Stomach (tissue), 9 donors: Measurements from ENCODE around the gene F2R. TPM values are rescaled to one million over a fixed set of nuclear protein-coding genes. Genes with fewer than 3 reads are reported as not detected.
A peak's percentile ranks its signal among the peaks of the same experiment; 100 is the strongest.

Experiments used
- DNase-seq, 2 donors: peaks; one replicate each; pipeline versions ENCODE4 v3.0.0 to v3.0.0-alpha.2; 2013 to 2019
- H3K27ac ChIP-seq, 5 donors: fragments of 200-600 bp in 4 of 5; sonication (generic) in 4 of 5; one replicate each; pipeline ENCODE4 v1.5.1; 2013 to 2019; ENCODE audit warnings: mild to moderate bottlenecking in 1 of 5, moderate library complexity in 1 of 5
- H3K27me3 ChIP-seq, 3 donors: fragments of 200-600 bp; sonication (generic); one replicate each; pipeline ENCODE4 v1.5.1; 2017 to 2019; ENCODE audit warnings: mixed run types in 1 of 3
- H3K36me3 ChIP-seq, 4 donors: fragments of 200-600 bp; sonication (generic); 1 replicate in 3 of 4; 2 replicates in 1 of 4; pipeline ENCODE4 v1.5.1; 2016 to 2019
- H3K4me1 ChIP-seq, 4 donors: fragments of 200-600 bp; sonication (generic); one replicate each; pipeline ENCODE4 v1.5.1; 2016 to 2019
- H3K4me3 ChIP-seq, 4 donors: fragments of 200-600 bp; sonication (generic) in 3 of 4; one replicate each; pipeline ENCODE4 v1.5.1; 2016 to 2019; ENCODE audit warnings: mild to moderate bottlenecking in 1 of 4
- H3K9me3 ChIP-seq, 4 donors: fragments of 200-600 bp; sonication (generic); one replicate each; pipeline ENCODE4 v1.5.1; 2016 to 2019
- EP300 ChIP-seq: sonication (generic); formaldehyde crosslinking; IDR thresholded peaks from one replicate; pipeline ENCODE4 v1.6.1; 2017; ENCODE audit warnings: antibody characterized with exemption
- POLR2A ChIP-seq, 4 donors: fragments of 450-650 bp; IDR thresholded peaks; one replicate each; pipeline ENCODE4 v1.6.1; 2016; ENCODE audit warnings: antibody characterized with exemption in 4 of 4, control low read depth in 2 of 4, mild to moderate bottlenecking in 1 of 4, moderate library complexity in 1 of 4
- POLR2AphosphoS5 ChIP-seq, 3 donors: sonication (generic); formaldehyde crosslinking; IDR thresholded peaks; one replicate each; pipeline ENCODE4 v1.6.1; 2016; ENCODE audit warnings: antibody characterized with exemption in 3 of 3
- WGBS, 5 donors: extraction: QIAGEN DNeasy Blood & Tissue Kit in 3 of 5; methylation state at CpG; one replicate each; pipeline versions ENCODE4 v1.1.5 to v1.1.7; 2013 to 2018; 5-methylcytosine and 5-hydroxymethylcytosine counted together
- intact Hi-C: fragments of 100-400 bp; cut with DNase I; formaldehyde crosslinking; loops from one replicate; pipeline ENCODE4 v1.15.1; 2023; ENCODE audit warnings: low total_unique reads
- polyA plus RNA-seq, 3 donors: library from polyadenylated mRNA; stranded (reverse); fragments of 200-250 nt; gene quantifications; one replicate each; pipeline ENCODE4 v1.2.3, GENCODE V29; 2013
- total RNA-seq, 5 donors: library from RNA; depleted of rRNA; stranded (reverse); fragments of >200 nt; gene quantifications; one replicate each; pipeline versions ENCODE4 v1.1.0 to v1.2.3, GENCODE V29; 2014 to 2016
- TF ChIP-seq, protein P1 (sequence below), 7 experiments: fragments of 450-650 bp in 4 of 7; fragments of 200-600 bp in 3 of 7; sonication (generic) in 3 of 7; IDR thresholded peaks; one replicate each; pipeline ENCODE4 v1.5.1; 2016 to 2019; ENCODE audit warnings: antibody characterized with exemption in 7 of 7, control low read depth in 2 of 7, mild to moderate bottlenecking in 1 of 7
- donor health status: healthy with polysubstance abuse.
- donor health status: Bipolar disorder and iron deficiency.
- donor health status: healthy.

The F2R gene
- total and polyA plus RNA-seq, 8 donors, result 1.4 to 16.2 (median 5.8) TPM; not detected in 1

DNA sequence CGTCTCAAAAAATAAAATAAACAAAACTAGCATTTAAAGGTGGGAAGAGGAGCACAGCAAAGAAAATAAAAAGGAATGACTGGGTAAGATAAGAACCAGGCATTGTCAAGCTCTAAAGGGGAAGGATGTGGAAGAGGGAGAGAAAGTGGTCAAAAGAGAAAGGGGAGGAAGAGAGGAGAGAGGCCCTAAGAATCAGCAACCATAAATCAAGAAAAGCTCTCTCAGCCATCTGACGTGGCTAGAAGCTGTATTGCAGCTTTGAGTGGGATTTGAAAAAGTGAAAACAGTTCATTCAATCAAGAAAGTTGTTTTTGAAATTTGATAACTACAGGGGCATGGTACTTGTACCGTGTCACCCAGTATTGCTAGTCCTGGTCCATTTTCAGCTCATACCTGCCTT, 45.4 kb upstream of the F2R start:
- Histone ChIP-seq H3K27ac (no peak overlapping the region), H3K27me3 (no peaks in the 10 kb centered on the region), H3K9me3 (no peaks in the 10 kb centered on the region), H3K4me3 (no peak overlapping the region), H3K36me3 (peaks cover 0 to 73% (median 59%) of the 10 kb centered on the region in 4 donors), H3K4me1 (no peaks in the 10 kb centered on the region)
- intact Hi-C loops, result no loop called here
- DNase-seq, result no peak
- TF ChIP-seq, protein P1, sequence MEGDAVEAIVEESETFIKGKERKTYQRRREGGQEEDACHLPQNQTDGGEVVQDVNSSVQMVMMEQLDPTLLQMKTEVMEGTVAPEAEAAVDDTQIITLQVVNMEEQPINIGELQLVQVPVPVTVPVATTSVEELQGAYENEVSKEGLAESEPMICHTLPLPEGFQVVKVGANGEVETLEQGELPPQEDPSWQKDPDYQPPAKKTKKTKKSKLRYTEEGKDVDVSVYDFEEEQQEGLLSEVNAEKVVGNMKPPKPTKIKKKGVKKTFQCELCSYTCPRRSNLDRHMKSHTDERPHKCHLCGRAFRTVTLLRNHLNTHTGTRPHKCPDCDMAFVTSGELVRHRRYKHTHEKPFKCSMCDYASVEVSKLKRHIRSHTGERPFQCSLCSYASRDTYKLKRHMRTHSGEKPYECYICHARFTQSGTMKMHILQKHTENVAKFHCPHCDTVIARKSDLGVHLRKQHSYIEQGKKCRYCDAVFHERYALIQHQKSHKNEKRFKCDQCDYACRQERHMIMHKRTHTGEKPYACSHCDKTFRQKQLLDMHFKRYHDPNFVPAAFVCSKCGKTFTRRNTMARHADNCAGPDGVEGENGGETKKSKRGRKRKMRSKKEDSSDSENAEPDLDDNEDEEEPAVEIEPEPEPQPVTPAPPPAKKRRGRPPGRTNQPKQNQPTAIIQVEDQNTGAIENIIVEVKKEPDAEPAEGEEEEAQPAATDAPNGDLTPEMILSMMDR (IDR thresholded peaks at IDR 0.05), result no peak
- no peak for TF ChIP-seq POLR2AphosphoS5 (IDR thresholded peaks at IDR 0.05)
- WGBS, 5 donors, result 80 to 93% (median 87%) methylated on average over 3 of the region's 3 CpGs

GRCh38 chr5:76672242-76672641, 43.7 kb upstream of the F2R start:
- Histone ChIP-seq H3K27ac (no peak overlapping the region), H3K36me3 (peaks cover 0 to 71% (median 59%) of the 10 kb centered on the region in 4 donors), H3K4me3 (no peak overlapping the region), H3K9me3 (no peaks in the 10 kb centered on the region), H3K4me1 (no peaks in the 10 kb centered on the region), H3K27me3 (no peaks in the 10 kb centered on the region)
- 43 to 57% (median 51%) methylated on average over 2 of the region's 2 CpGs for WGBS, 5 donors
- DNase-seq, result no peak
- TF ChIP-seq POLR2AphosphoS5 (IDR thresholded peaks at IDR 0.05), result no peak
- no peak for TF ChIP-seq EP300
- TF ChIP-seq, protein P1 (IDR thresholded peaks at IDR 0.05), result no peak
- intact Hi-C loops, result no loop called here

- Histone ChIP-seq H3K4me3 (no peak overlapping the region), H3K36me3 (peaks cover 0 to 76% (median 65%) of the 10 kb centered on the region in 4 donors), H3K4me1 (no peaks in the 10 kb centered on the region), H3K27me3 (no peaks in the 10 kb centered on the region), H3K9me3 (no peaks in the 10 kb centered on the region), H3K27ac (no peak overlapping the region)
- intact Hi-C loops, result no loop called here
- peak in 1 of 2 donors; percentile 42 for DNase-seq
- TF ChIP-seq POLR2AphosphoS5 (IDR thresholded peaks at IDR 0.05) (no peak), POLR2A (IDR thresholded peaks at IDR 0.05) (no peak), EP300 (no peak)
- TF ChIP-seq, protein P1 (IDR thresholded peaks at IDR 0.05), result no peak
These were observed 42.8 kb upstream of the F2R start for GRCh38 chr5:76673125-76673524.

DNA sequence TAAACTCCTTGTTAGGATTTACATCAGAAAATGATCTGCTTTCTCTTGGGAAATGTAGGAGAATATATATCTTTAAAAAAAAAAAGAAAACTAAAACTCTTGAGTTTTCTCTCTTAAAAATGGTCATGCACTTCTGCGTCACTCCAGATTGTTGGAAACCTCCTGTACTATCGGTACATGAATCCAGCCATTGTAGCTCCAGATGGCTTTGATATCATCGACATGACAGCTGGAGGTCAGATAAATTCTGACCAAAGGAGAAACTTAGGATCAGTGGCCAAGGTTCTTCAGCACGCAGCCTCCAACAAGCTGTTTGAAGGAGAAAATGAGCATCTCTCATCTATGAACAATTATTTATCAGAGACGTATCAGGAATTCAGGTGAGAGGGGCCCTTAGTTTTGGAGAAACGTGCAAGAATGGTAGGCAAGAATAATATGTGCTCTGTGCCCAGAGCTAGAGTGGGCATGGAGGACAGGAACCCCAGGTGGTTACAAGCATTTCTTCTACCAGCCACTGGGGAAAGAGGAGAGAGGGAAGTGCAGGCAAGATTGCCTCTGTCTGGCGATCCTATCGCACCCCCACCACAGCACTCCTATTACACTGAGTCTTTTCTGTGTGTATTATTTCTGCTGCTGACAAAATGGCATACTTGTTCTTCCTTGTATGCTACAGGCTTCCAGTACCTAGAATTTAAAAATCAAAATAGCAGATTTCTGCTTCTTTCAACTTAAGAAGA, 41.4 kb upstream of the F2R start:
- Histone ChIP-seq H3K27ac (no peak overlapping the region), H3K36me3 (peaks cover 0 to 78% (median 66%) of the 10 kb centered on the region in 4 donors)
- 76 to 87% (median 83%) methylated on average over 8 of the region's 8 CpGs for WGBS, 5 donors

More for the DNA sequence above, 41.4 kb upstream of the F2R start:
- Histone ChIP-seq H3K9me3 (no peaks in the 10 kb centered on the region), H3K4me1 (no peaks in the 10 kb centered on the region), H3K4me3 (no peak overlapping the region), H3K27me3 (no peaks in the 10 kb centered on the region)
- no peak for DNase-seq
- intact Hi-C loops, result no loop called here
- TF ChIP-seq POLR2A (IDR thresholded peaks at IDR 0.05) (no peak), POLR2AphosphoS5 (IDR thresholded peaks at IDR 0.05) (no peak), EP300 (no peak)
- TF ChIP-seq, protein P1 (IDR thresholded peaks at IDR 0.05), result no peak
